CD4-positive, CD25-positive, alpha-beta regulatory T cell (primary cell): ENCODE data around the gene PSEN1. TPM values are rescaled to one million over a fixed set of nuclear protein-coding genes. Genes with fewer than 3 reads are reported as not detected.

ENCODE experiments used
- ATAC-seq, 2 donors: fragments of 150-1000 bp; cut with Tn5 transposase; one replicate each; pipeline ENCODE4 v1.10.0; 2021; ENCODE audit warnings: low read depth in 2 of 2, moderate number of reproducible peaks in 2 of 2, moderate library complexity in 1 of 2
- DNase-seq, 3 donors: peaks; one replicate each; pipeline versions ENCODE4 v3.0.0 to v3.0.0-alpha.2; 2012 to 2022; ENCODE audit warnings: mixed read lengths in 1 of 3
- H3K27ac ChIP-seq: one replicate; pipeline ENCODE4 v1.7.0; 2013; ENCODE audit warnings: mild to moderate bottlenecking, low read length; ENCODE audit not compliant: insufficient read depth, poor library complexity, severe bottlenecking
- H3K27me3 ChIP-seq: one replicate; pipeline ENCODE4 v1.7.0; 2013; ENCODE audit warnings: low read length; ENCODE audit not compliant: control insufficient read depth, insufficient read depth
- H3K36me3 ChIP-seq: one replicate; pipeline ENCODE4 v1.7.0; 2013; ENCODE audit warnings: mild to moderate bottlenecking, low read length, moderate library complexity; ENCODE audit not compliant: control insufficient read depth, insufficient read depth
- H3K4me1 ChIP-seq: 2 replicates; pipeline ENCODE4 v1.7.0; 2013; ENCODE audit warnings: mild to moderate bottlenecking, low read length; ENCODE audit not compliant: insufficient read depth, control insufficient read depth, poor library complexity, severe bottlenecking
- H3K4me3 ChIP-seq: one replicate; pipeline ENCODE4 v1.7.0; 2013; ENCODE audit warnings: low read depth, mild to moderate bottlenecking, low read length, moderate library complexity
- H3K9me3 ChIP-seq, 2 experiments: 1 replicate in 1 of 2; 2 replicates in 1 of 2; pipeline ENCODE4 v1.7.0; 2013; ENCODE audit warnings: low read length in 2 of 2, mild to moderate bottlenecking in 1 of 2, moderate library complexity in 1 of 2; ENCODE audit not compliant: control insufficient read depth in 2 of 2
- H3K27ac Mint-ChIP-seq, 3 donors: one replicate each; pipeline ENCODE4 v1.8.0; 2020 to 2022; ENCODE audit warnings: mild to moderate bottlenecking in 3 of 3, mixed read lengths in 3 of 3, moderate library complexity in 2 of 3
- H3K27me3 Mint-ChIP-seq: one replicate; pipeline ENCODE4 v1.8.0; 2022; ENCODE audit warnings: mild to moderate bottlenecking, mixed read lengths
- H3K36me3 Mint-ChIP-seq: one replicate; pipeline ENCODE4 v1.8.0; 2020; ENCODE audit warnings: mixed read lengths
- H3K4me1 Mint-ChIP-seq, 4 donors: one replicate each; pipeline ENCODE4 v1.8.0; 2020 to 2022; ENCODE audit warnings: mixed read lengths in 4 of 4, mild to moderate bottlenecking in 1 of 4
- H3K4me3 Mint-ChIP-seq, 4 donors: one replicate each; pipeline ENCODE4 v1.8.0; 2020 to 2022; ENCODE audit warnings: mild to moderate bottlenecking in 4 of 4, mixed read lengths in 4 of 4, moderate library complexity in 3 of 4
- H3K9me3 Mint-ChIP-seq, 7 donors: one replicate each; pipeline ENCODE4 v1.8.0; 2020 to 2022; ENCODE audit warnings: mixed read lengths in 7 of 7, mild to moderate bottlenecking in 3 of 7, moderate library complexity in 2 of 7
- polyA plus RNA-seq, 4 donors: library from polyadenylated mRNA; unstranded; fragments of 300-500 nt; fragmentation: Illumina TruSeq; gene quantifications; one replicate each; pipeline ENCODE4 v1.2.3, GENCODE V29; 2021
- total RNA-seq: library from RNA; stranded (reverse); gene quantifications from one replicate; pipeline ENCODE4 v1.2.3, GENCODE V29; 2022

Gene PSEN1
- total and polyA plus RNA-seq, 5 donors from 2014 or later: 36.6 to 47.5 (median 44.0) TPM

DNA sequence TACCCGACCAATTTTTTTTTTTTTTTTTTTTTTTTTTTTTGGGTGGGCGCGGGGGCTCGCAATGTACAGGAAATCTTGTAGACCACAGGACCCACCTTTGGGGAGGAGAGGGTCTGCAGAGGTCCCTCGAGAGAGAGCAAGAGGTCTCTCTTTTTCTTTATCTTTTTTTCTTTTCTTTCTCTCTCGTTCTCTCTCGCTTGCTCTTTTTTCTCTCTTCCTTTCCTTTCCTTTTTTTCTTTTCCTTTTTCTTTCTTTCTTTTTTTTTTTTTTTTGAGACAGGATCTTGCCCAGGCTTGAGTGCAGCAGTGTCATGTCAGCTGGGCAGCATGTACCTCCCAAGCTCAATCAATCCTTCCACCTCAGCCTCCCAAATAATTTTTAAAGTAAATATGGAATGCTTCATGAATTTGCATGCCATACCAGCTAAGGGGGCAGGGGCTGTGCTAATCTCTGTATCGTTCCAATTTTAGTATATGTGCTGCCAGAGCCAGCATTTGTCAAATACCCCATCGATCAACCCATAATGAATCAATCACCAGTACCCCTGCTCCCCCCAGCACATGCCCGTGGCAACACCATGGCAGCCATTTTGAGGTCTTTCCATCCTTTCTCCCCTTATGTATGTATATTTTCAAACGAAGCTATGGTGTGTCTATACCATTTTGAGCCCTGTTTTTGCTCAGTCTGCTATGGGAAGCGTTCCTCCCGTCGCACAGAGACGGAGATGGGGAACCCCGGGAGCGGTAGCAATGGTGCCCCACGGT, 110.3 kb downstream of the PSEN1 start:
- DNase-seq (no peak), ATAC-seq (no peak)
- peaks cover 0 to 6% (median 0%) of the 10 kb centered on the region in 7 donors for H3K9me3 Mint-ChIP-seq
- Histone ChIP-seq H3K27me3 (peaks cover 10% of the 10 kb centered on the region), H3K27ac (no peak overlapping the region), H3K4me1 (peaks cover 13% of the 10 kb centered on the region), H3K36me3 (no peaks in the 10 kb centered on the region), H3K4me3 (no peak overlapping the region), H3K9me3 (no peaks in the 10 kb centered on the region)
- H3K4me3 Mint-ChIP-seq: peak overlapping the region; percentile 69 to 92 (median 84)
- H3K27me3 Mint-ChIP-seq: peaks cover 78% of the 10 kb centered on the region
- no peak overlapping the region for H3K27ac Mint-ChIP-seq
- peaks cover 7% of the 10 kb centered on the region for H3K36me3 Mint-ChIP-seq
- H3K4me1 Mint-ChIP-seq: peaks cover 5 to 24% (median 15%) of the 10 kb centered on the region in 4 donors

DNA sequence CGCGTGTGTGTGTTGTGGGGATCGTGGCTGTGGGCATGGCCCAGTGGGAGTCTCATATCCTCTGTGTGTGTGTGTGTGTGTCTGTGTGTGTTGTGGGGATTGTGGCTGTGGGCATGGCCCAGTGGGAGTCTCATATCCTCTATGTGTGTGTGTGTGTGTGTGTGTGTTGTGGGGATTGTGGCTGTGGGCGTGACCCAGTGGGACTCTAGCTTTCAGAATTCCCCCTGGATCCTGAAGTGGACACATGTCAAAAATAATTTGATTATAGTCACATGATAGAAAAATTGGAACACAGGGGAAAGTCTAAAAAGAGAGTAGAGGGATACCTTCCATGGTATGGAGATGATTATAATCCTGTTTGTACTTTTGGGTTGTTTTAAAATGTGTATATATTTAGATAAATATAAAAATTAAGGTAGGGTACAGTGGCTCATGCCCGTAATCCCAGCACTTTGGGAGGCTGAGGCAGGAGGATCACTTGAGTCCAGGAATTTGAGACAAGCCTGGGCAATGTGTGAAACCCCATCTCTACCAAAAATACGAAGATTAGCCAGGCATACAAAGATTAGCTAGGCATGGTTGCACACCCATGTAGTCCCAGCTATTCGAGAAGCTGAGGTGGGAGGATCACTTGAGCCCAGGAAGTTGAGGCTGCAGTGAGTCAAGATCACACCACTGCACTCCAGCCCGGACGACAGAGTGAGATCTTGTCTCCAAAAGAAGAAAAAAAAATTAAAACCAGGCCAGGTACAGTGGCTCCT, 112.0 kb downstream of the PSEN1 start:
- H3K9me3 ChIP-seq: no peaks in the 10 kb centered on the region
- H3K27me3 Mint-ChIP-seq: peaks cover 62% of the 10 kb centered on the region
- H3K9me3 Mint-ChIP-seq: peaks cover 0 to 6% (median 0%) of the 10 kb centered on the region in 7 donors
- H3K36me3 ChIP-seq: no peaks in the 10 kb centered on the region
- ATAC-seq (no peak), DNase-seq (no peak)
- H3K4me1 Mint-ChIP-seq: peaks cover 5 to 20% (median 11%) of the 10 kb centered on the region in 4 donors
- H3K27ac Mint-ChIP-seq: no peak overlapping the region
- H3K27me3 ChIP-seq: peaks cover 10% of the 10 kb centered on the region
- H3K27ac ChIP-seq: no peak overlapping the region
- H3K4me3 Mint-ChIP-seq: peak overlapping the region in 1 of 4 donors; percentile 47
- H3K4me1 ChIP-seq: peaks cover 13% of the 10 kb centered on the region
- H3K4me3 ChIP-seq: no peak overlapping the region
- peaks cover 7% of the 10 kb centered on the region for H3K36me3 Mint-ChIP-seq

- Mint-ChIP-seq H3K27ac (no peak overlapping the region), H3K27me3 (peaks cover 54% of the 10 kb centered on the region), H3K36me3 (peaks cover 7% of the 10 kb centered on the region), H3K9me3 (peaks cover 0 to 6% (median 0%) of the 10 kb centered on the region in 7 donors), H3K4me1 (peaks cover 5 to 17% (median 11%) of the 10 kb centered on the region in 4 donors), H3K4me3 (peak overlapping the region in 1 of 4 donors; percentile 22)
- H3K36me3 ChIP-seq: no peaks in the 10 kb centered on the region
- no peak overlapping the region for H3K27ac ChIP-seq
- H3K4me1 ChIP-seq: peaks cover 13% of the 10 kb centered on the region
- no peak for ATAC-seq
- H3K27me3 ChIP-seq: peaks cover 3% of the 10 kb centered on the region
- H3K9me3 ChIP-seq: no peaks in the 10 kb centered on the region
- H3K4me3 ChIP-seq: no peak overlapping the region
- no peak for DNase-seq
These were observed 112.8 kb downstream of the PSEN1 start for GRCh38 chr14:73249108-73249507.

GRCh38 chr14:73249564-73250316, 113.4 kb downstream of the PSEN1 start:
- Histone ChIP-seq H3K9me3 (no peaks in the 10 kb centered on the region), H3K4me1 (peaks cover 13% of the 10 kb centered on the region), H3K27me3 (peaks cover 2% of the 10 kb centered on the region), H3K36me3 (no peaks in the 10 kb centered on the region), H3K27ac (no peak overlapping the region), H3K4me3 (no peak overlapping the region)
- ATAC-seq: no peak
- Mint-ChIP-seq H3K4me3 (no peak overlapping the region), H3K27me3 (peaks cover 48% of the 10 kb centered on the region), H3K36me3 (peaks cover 7% of the 10 kb centered on the region), H3K9me3 (peaks cover 0 to 6% (median 0%) of the 10 kb centered on the region in 7 donors), H3K4me1 (peaks cover 5 to 17% (median 11%) of the 10 kb centered on the region in 4 donors), H3K27ac (no peak overlapping the region)
- no peak for DNase-seq

DNA sequence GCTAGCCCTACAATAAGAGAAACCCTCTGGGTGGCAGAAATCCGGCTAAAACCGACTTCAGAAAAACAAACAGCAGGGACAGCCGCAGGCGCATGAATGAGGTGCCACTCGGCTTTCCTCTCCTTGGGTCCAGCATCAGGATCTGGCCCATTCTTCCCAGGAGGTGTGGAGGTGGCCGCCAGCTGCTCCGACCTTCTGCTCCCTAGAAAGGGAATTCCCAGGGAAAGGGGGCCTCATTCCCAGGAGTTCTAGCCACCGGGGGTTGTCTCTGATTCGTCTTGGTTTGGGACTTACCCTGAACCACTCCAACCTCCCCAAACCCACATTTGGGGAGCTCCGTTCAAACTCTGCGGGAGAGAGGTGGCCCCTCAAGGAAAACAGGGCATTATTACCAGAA, 114.0 kb downstream of the PSEN1 start:
- peaks cover 0 to 6% (median 0%) of the 10 kb centered on the region in 7 donors for H3K9me3 Mint-ChIP-seq
- Histone ChIP-seq H3K4me1 (peaks cover 11% of the 10 kb centered on the region), H3K4me3 (no peak overlapping the region), H3K36me3 (no peaks in the 10 kb centered on the region), H3K9me3 (no peaks in the 10 kb centered on the region), H3K27ac (no peak overlapping the region), H3K27me3 (no peaks in the 10 kb centered on the region)
- no peak overlapping the region for H3K27ac Mint-ChIP-seq
- no peak for DNase-seq
- no peak overlapping the region for H3K4me3 Mint-ChIP-seq
- peaks cover 42% of the 10 kb centered on the region for H3K27me3 Mint-ChIP-seq
- H3K36me3 Mint-ChIP-seq: peaks cover 7% of the 10 kb centered on the region
- ATAC-seq: no peak
- H3K4me1 Mint-ChIP-seq: peaks cover 5 to 13% (median 9%) of the 10 kb centered on the region in 4 donors

- Histone ChIP-seq H3K9me3 (no peaks in the 10 kb centered on the region), H3K27me3 (no peaks in the 10 kb centered on the region), H3K36me3 (no peaks in the 10 kb centered on the region), H3K27ac (no peak overlapping the region), H3K4me3 (no peak overlapping the region), H3K4me1 (peaks cover 6% of the 10 kb centered on the region)
- ATAC-seq: no peak
- peaks cover 38% of the 10 kb centered on the region for H3K27me3 Mint-ChIP-seq
- H3K9me3 Mint-ChIP-seq: peaks cover 0 to 6% (median 0%) of the 10 kb centered on the region in 7 donors
- no peak for DNase-seq
- H3K4me1 Mint-ChIP-seq: peaks cover 5 to 13% (median 9%) of the 10 kb centered on the region in 4 donors
- H3K36me3 Mint-ChIP-seq: peaks cover 7% of the 10 kb centered on the region
- no peak overlapping the region for H3K4me3 Mint-ChIP-seq
- H3K27ac Mint-ChIP-seq: no peak overlapping the region
These were observed 114.6 kb downstream of the PSEN1 start for GRCh38 chr14:73250781-73251500.
